ENCODE results near the gene CCDC86. TPM values are rescaled to one million over a fixed set of nuclear protein-coding genes. Genes with fewer than 3 reads are reported as not detected.

The CCDC86 gene
- total and polyA plus RNA-seq, 9 of the 15 experiments (the other 6 are each of a cell fraction or from before 2014, with no cell fraction given): 4.6 to 102 (median 25.2) TPM

GRCh38 chr11:60841797-60842667 lies at the start of gene CCDC86 (continued):
- TF ChIP-seq, protein P1, sequence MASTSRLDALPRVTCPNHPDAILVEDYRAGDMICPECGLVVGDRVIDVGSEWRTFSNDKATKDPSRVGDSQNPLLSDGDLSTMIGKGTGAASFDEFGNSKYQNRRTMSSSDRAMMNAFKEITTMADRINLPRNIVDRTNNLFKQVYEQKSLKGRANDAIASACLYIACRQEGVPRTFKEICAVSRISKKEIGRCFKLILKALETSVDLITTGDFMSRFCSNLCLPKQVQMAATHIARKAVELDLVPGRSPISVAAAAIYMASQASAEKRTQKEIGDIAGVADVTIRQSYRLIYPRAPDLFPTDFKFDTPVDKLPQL (IDR thresholded peaks at IDR 0.05; ENCODE audit: extremely low read depth, insufficient read length): no peak
- TF ChIP-seq ZBTB34 (CRISPR knock-in tag; IDR thresholded peaks at IDR 0.05) (no peak), CAMTA2 (CRISPR knock-in tag; conservative IDR thresholded peaks at IDR 0.05) (no peak), KLF10 (CRISPR knock-in tag; IDR thresholded peaks at IDR 0.05) (no peak), HSF4 (CRISPR knock-in tag; IDR thresholded peaks at IDR 0.05; ENCODE audit: borderline replicate concordance) (no peak), SMC3 (conservative IDR thresholded peaks at IDR 0.05; ENCODE audit: insufficient read depth, low read depth, low read length) (no peak), SP2 (IDR thresholded peaks at IDR 0.05; ENCODE audit: extremely low read depth, low read depth, low read length, poor library complexity, severe bottlenecking) (no peak), HDGF (IDR thresholded peaks at IDR 0.05) (no peak), EP300 (IDR thresholded peaks at IDR 0.05; ENCODE audit: low read length) (peak; percentile 55), IRF2 (CRISPR knock-in tag; IDR thresholded peaks at IDR 0.05) (no peak), ARID4B (CRISPR knock-in tag; IDR thresholded peaks at IDR 0.05) (peak; percentile 100), ATF1 (CRISPR knock-in tag; IDR thresholded peaks at IDR 0.05) (peak; percentile 100), ATF1 (tag; IDR thresholded peaks at IDR 0.05) (peak; percentile 100), CCAR2 (IDR thresholded peaks at IDR 0.05; ENCODE audit: low read depth, low read length) (no peak), TCF7L2 (IDR thresholded peaks at IDR 0.05; ENCODE audit: low read depth, low read length) (no peak), ZNF398 (CRISPR knock-in tag; IDR thresholded peaks at IDR 0.05) (no peak), ZNF217 (CRISPR knock-in tag; IDR thresholded peaks at IDR 0.05) (no peak), CXXC5 (CRISPR knock-in tag; IDR thresholded peaks at IDR 0.05) (peak; percentile 84), FOSL1 (tag; conservative IDR thresholded peaks at IDR 0.05) (peak; percentile 52)
